AG08395 (cell line): ENCODE results near the gene SRP14.
"Not testable (repeated sequence)": the region's sequence is repeated elsewhere in the genome, so short reads cannot be mapped to it uniquely, and the experiment has no call there.

ENCODE experiments used
- DNase-seq: peaks from one replicate; pipeline ENCODE4 v3.0.0; 2012; ENCODE audit warnings: mixed read lengths, low spot score

SRP14 gene, protein sequence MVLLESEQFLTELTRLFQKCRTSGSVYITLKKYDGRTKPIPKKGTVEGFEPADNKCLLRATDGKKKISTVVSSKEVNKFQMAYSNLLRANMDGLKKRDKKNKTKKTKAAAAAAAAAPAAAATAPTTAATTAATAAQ

DNA sequence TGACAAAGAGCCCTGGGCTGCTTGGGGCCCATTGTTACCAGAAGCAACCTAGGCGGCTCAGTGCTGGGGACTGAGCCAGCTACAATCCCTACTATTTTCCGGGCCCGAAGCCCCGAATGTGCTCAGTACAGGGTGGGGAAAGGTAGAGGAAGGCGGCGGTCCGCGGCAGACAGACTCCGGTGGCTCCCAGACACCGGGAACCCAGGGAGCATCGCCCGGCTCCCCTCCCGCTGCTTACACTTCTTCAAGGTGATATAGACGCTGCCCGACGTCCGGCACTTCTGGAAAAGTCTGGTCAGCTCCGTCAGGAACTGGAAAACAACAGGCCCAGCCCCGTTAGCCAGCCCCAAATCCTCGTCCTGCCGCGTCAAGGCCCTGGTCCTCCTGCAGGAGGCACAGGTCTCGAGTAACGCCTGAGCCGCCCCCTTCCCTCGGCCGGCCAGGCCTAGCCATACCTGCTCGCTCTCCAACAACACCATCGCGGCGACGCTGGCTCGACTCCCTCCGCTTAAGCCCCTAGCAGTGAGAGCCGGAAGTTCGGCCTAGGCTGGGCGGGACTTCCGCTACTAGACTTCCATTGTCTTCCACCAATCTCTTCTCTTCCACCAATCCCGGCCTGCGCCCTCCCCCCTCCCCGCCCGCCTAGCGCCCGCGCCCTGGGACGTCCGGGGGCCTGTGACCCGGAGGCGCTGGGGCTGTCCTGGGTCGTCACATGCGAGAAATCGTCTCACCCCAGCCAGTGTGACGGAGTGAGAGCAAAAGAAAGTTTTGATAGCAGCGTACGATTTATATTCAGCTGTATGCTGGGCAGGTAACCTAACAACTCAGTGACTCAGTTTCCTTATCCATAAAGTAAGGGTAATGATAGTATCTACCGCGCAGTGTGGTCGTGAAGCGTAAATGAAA lies at the start of gene SRP14:
SRP14 (minus strand) TSS at position 544 of the 906 bp plus-strand sequence; CDS start at position 479, 65 bp downstream.
- DNase-seq, result peak; percentile 95

DNA sequence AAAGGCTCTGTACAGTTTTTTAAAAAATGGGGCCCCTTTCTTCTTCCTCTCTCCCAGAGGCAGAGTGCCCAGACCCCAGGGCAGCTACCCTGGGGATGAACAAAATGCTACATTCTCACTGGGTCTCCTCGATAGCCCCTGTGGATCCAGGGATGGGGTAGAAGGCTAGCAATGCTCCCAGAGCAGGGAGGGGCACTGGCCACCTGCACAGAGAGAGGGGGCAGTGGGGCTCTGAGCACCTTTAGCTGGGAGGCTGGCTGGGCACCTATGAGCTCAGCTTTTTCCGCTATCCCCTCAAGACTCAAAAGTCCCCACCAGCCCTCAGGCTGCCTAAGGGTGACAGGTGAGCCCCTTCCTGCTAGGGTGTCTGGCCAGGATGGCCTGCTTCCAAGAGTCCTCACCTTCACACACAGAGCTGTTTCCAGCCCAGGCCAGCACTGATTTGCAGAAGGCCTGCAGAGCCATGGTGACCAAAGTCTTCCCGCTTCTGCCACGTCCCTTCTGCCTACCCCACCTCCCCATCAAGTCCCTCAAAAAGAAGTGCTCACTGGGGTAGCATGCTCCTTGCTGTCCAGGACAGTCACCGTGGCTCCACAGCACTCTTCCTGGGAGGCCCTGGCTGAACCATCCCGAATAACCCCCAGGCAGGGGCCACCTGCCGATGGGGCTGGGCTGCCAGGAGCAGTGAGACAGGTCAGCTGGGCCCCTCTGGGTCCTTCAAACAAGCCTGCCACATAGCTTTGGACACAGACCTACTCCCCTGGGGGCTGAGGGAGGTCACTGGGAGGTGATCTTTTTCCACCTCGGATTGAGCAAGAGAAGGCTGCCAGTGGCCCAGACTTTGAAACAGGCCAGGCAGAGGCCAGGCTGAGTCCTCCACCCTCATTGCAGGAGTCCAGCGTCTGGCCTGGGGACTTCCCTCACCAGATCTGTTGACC lies 49.3 kb upstream of the SRP14 start:
- no peak for DNase-seq

DNA sequence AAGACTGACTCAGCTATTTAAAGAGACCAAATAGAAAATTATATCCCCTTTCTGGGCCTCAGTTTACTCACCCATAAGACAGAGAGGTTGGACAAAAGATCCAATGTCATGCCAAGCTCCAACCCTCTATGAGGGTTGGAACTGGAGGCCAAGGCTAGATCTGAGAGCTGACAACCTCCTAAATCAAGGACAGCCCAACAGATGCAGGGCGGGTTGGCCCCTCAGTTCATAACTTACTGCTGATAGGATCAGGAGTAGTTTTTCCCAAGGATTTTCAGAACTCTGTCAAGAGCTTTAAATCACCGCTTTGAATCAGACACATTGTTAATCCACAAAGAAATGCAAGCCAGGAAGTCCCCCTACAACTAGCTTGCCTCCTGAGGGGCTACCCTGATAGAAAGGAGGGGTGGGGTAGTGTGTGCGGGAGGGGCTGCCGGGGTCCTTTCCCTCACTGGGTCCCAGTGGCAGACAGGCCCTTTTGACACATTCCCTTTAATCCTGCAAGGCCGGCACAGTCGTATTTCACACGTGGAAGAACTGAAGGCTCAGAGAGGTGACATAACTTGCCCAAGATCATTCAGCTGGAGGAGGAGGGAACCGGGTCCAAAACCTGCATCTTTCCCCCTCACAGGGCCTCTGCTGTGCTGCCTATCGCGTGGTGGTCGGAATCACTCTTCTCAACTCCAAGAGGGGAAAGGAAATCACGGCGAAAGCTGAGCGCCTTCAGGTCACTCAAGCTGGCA lies 48.3 kb upstream of the SRP14 start:
- DNase-seq, result no peak

DNA sequence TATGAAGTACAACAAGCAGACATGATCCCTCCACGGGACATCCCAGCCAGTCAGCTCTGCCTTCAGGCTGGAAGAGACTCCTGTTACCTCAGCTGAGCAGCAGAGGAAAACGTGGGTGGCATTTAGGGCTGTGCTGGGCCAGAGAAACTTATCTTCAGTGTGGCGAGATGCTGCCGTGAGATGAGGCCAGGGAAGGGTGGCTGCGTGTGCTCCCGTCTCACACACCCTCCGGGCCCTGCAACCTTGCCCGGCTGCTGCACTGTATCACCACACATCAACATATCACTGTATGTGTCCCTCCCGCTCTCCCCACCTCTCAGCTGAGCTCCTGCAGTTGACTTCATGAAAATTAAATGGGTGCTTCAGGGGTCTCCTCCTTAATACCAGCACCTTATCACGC lies 46.3 kb upstream of the SRP14 start:
- no peak for DNase-seq

DNA sequence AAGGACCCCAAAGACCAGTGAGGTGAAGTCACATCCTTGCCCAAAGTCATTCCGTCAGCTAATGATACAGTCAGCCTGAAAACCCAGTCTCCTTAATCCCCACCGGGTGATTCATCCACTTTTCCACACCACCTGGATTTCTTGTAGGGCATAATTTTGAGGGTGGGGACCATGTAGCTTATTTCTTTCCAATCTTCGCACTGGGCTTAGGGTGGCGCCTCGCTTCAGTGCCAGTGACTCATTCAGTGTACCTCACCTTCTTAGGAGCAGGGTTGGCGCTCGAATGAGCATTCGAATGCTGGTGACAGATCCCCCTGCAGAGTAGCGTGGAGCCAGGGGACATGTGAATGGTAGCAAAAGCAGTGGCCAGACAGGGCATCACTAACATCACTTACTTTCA lies 45.7 kb upstream of the SRP14 start:
- DNase-seq, result no peak

DNA sequence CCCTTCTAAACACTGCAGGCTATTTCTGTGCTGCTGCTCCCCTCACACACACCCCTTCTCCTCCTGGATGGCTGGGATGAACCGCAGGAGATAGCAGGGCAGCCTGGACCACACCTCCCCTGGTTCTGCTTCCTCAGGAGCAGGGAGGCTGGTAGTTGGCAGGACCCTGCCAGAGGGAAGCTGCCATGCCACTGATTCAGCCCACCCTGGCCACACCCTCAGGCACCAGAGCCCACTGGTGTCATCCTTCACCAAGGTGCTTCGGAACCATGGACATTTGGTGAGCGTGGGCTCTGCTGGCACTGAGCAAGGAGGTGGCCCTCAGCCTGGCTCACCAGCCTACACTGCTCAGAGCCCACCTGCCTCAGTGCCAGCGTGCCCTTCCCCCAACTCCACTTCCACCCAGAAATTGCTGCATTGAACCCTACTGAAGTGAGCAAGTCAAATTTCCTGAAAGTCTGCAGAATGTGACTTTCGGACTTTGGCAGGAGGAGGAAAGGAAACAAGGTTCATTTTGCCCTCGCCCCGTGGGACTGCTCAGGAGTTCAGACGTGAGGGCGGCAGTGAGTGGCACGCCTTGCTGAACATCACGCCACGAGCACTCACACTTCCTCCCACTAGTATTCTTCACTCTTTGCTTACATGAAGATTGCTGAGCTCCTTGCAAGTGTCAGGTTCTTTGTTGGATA lies 43.4 kb upstream of the SRP14 start:
- DNase-seq, result no peak

DNA sequence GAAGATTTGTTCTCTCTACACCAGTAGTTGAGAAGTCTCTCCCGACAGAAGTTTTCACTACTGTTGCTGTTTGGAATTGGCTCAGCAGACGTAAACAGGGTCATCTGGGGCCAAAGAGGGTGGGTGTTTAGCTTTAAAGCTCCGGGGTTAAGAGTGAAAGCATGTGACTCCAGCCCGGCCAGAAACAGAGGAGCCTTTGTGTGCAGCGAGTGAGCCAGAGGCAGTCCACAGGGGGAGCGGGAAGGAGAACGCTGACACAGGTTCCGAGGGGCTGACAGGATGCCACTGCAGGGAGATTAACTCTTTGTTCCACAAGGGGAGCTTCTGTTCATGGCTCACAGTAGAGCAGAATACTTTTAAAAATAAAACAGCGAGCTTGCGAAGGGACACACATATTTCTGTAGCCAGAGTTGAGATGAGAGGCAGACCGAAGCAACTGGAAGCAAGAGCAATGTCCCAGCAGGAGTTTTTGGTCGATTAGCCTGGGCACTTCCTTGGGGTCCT lies 42.8 kb upstream of the SRP14 start:
- DNase-seq, result peak; percentile 59

DNA sequence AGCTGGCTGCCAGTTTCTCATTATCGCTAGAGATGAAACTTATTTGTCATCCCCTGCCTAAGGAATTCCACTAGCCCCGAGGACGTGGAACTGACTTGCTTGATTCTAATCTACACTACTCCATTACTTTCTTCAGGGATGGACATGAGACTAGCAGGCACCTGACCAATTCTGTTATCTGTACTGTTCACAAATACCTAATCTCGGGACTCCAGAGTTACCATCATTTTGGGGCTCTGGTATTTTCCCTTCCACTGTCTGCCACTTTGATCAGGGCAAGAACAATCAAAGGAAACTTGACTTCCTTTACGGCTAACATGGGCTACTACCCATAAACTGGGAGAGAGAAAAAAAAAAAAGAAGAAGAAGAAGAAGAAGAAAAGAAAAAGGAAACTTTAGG lies 41.9 kb upstream of the SRP14 start:
- no peak for DNase-seq

DNA sequence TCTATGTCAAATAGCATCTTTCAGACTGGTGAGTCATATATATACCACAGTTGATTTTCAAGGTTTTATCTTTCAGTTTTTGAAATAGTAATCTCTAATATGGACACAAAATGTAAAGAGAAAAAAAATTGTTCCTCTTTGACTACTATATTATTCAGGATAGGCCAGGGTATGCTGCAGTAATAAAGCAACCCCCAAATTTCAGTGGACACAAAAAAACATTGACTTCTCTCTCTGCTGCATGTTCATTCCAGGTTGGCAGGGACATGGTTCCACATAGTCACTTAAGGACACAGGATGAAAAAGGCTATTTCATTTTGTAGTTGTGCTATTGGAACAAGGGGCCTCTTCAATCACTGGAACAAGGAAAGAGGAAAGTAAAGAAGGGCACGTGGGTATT lies 41.1 kb upstream of the SRP14 start:
- DNase-seq, result no peak

DNA sequence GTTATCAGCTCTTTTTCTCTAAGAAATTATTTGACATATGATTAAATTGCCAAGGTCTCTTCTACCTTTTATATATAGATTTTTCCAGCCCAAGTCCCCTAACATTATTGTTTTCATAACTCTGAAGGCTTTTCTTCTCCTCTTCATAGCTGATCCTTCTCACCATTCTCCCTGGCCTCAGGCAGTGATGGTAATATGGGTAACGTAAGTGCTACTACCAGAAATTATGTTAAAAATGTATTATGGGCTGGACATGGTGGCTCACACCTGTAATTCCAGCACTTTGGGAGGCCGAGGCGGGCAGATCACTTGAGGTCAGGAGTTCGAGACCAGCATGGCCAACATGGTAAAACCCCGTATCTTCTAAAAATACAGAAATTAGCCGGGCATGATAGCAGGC lies 40.5 kb upstream of the SRP14 start:
- DNase-seq, result no peak

DNA sequence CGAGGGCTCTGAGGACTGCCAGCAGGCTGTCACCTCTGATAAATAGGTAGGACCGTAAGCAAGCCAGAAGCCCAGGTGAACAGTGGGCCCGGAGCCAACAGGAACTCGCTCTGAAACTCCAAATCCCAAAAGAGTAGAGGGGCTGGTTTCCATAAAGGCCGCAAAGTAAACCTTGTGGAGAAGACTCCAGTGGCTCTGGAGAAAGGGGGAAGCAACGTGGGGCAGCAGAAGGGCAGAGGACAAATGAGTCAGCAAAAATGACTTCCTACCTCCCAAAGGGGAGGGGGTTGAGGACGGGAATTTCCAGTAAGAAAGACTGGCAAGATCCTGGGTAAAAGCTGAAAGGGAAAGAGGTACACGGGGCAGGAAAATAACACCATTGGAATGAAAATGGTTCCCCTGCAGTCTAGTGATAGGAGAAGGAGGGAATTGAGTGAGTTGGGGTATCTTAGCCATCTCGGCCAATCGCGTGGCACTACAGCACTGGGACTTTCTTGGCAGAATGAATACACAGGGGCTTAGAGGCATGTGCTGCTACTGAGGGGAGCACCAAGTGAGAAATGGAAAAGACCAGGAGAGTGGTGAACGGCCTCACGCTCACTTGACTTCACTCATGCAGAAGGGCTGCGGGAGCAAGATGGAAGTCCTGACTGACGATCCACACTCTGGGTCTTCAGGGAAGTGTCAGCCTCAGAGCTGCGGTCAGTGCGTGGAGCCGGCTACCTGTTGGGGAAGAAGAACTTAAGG lies 36.5 kb upstream of the SRP14 start:
- DNase-seq, result no peak

DNA sequence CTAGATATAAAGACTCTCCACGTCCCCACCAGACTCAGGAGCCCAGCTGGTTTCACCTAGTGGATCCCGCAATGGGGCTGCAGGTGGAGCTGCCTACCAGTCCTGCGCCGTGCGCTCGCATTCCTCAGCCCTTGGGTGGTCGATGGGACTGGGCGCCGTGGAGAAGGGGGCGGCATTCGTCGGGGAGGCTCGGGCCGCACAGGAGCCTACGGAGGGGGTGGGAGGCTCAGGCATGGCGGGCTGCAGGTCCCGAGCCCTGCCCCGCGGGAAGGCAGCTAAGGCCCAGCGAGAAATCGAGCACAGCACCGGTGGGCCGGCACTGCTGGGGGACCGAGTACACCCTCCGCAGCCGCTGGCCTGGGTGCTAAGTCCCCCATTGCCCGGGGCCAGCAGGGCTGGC lies 35.7 kb upstream of the SRP14 start:
- not testable (repeated sequence) for DNase-seq

DNA sequence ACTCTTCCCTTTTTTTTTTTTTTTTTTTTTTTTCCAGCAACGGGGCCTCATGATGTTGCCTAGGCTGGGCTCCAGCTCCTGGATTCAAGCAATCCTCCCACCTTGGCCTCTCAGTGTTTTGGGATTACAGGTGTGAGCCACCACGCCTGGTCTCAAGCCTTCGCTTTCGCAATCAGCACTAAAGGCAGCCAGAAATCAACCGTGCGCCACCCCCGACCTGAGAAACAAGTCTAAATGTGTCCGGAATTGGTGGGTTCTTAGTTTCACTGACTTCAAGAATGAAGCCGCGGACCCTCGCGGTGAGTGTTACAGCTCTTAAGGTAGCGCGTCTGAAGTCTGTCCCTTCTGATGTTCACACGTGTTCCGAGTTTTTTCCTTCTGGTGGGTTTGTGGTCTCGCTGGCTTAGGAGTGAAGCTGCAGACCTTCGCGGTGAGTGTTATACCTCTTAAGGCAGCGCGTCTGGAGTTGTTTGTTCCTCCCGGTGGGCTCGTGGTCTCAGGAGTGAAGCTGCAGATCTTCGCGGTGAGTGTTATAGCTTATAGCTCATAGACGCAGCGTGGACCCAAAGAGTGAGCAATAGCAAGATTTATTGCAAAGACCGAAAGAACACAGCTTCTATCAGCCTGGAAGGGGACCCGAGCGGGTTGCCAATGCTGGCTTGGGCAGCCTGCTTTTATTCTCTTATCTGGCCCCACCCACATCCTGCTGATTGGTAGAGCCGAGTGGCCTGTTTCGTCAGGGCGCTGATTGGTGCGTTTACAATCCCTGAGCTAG lies 34.9 kb upstream of the SRP14 start:
- DNase-seq, result not testable (repeated sequence)

DNA sequence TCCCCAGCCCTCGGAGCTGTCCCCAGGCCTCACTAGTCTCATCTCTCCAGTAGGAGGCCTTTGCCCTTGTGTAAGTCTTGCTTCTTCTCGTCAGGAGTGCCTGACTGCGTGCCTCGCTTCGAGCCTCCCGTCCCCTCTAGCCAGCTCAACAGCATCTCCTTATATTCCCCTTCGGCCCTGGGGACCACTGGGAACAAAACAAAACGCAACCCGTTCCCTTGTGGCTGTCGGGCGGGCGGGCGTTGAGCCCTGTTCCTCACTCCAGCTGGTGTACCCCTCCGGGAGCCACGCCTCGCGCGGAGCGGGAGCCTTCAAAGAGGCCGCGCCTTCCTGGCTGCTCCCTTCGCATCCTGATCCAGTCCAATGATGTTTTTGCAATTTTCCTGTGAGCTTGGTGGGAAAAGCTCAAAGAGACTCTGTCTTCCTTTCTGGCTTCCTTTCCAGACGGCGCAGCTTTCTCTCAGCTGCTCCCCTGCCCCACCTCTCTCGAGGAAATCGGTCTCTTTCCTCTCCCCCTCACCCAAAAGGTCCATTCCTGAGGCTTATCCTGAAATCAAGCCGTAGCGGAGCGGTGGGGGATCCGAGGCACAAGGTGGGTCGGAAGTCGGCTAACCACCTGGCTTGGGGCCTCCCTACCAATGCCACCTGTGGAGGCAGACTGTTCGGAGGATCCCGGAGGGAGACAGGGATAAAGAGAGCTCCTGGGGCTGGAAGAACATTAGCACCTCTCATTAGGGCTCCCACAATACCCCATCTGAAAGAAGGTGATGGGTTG lies 33.4 kb upstream of the SRP14 start:
- DNase-seq, result no peak

DNA sequence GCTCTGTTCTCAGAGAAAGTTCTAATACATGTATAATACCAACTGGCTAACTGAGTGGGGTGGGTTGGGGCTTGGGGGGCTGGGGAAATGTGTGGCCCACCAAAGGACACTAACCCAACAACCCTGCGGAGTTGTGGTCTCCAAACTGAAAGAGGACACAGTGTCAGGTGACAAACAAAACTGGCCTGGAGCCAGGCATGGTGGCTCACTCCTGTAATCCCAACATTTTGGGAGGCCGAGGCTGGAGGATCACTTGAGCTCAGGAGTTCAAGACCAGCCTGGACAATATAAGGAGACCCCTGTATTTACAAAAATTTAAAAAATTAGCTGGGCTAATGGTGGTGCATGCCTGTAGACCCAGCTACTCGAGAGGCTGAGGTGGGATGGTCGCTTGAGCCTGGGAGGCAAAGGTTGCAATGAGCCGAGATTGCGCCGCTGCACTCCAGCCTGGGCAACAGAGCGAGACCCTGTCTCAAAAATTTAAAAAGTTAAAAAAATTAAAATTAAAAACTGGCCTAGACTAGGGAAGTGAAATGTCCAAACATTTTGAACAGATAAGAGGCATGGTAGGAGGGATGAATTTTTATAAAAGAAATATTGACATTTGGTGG lies 31.7 kb upstream of the SRP14 start:
- no peak for DNase-seq

DNA sequence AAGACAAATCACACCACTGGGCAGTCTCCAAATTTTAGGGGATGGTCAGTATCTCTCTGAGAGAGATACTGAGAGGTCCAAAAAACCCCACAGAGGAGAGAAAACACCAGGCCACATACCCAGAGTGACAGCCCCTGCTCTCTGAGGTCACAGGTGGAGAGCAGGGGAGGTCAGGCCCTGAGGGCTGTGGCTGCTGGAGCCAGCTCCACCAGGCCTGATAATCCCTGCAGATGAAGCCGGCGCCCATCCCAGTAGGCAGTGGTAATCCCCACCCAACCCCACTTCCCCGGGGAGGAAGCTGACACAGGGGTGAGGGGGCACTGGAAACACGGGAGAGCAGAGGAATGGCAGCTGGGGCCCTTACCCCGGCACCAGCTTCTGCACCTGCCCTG lies 31.2 kb upstream of the SRP14 start:
- no peak for DNase-seq

DNA sequence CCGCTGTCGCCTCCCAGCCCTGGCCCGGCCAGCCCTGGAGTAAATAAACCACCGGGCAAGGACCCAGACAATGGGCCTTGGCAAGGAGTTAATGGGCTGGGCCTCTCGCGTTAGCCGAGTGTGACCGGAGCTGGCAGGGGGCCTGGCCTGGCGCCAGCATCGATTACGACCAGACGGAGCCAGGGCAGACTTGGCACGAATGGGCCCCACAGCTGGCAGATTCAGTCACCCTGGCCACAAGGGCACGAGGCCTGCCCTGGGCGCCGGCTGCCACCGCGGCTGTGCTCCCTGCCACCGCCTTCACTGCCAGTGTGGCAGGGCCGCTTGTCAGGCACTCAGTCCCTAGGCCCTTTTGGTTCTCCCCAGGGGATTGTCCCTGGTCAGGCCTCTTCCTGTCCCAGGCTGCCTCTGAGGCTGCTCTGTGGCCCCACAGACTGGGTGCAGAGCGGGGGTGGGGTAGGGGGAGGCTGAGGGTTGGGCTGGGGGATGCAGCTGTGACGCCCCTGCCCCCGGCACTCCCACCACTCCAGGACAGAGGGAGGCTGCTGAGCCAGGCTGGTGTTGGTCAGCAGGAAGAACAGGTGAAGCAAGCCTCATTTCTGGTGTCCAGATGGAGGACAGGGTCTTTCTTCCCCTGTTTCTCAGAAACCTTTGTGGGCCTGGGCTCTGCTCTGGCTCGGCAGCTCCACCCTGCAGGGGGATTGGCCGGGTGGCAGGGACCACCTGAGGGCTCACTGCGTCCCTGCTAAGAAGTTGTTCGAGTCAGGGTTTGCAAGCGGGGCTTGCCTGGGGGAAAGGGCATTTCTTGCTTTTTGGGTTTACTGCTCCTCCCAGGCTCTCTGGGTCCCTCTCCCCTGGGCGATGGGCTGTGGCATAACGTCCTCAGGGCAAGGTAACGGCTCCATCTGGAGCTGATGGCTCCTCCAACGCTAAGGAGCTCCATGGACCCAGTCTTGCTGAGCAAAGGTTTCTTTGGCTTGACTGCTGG lies 30.5 kb upstream of the SRP14 start:
- DNase-seq, result peak; percentile 89
